ENCODE data around the gene METTL14. TPM values are rescaled to one million over a fixed set of nuclear protein-coding genes. Genes with fewer than 3 reads are reported as not detected.

The METTL14 gene
- polyA plus RNA-seq, 3 donors, result 6.6 to 19.2 (median 8.2) TPM

GRCh38 chr4:118751629-118752323, 66.6 kb downstream of the METTL14 start:
- Histone ChIP-seq H3K27ac (ENCODE audit: low read depth in 1 of 2, low read length in 2 of 2) (no peak overlapping the region), H3K79me2 (ENCODE audit: insufficient read depth, low read length) (no peaks in the 10 kb centered on the region), H3K9ac (ENCODE audit: insufficient read depth, low read length, poor library complexity, severe bottlenecking) (no peak overlapping the region), H3K4me3 (replicated peaks in 1 of 3; ENCODE audit: low read depth in 2 of 3, low read length in 3 of 3) (no peak overlapping the region), H2AFZ (ENCODE audit: insufficient read depth, low read depth, low read length, poor library complexity, severe bottlenecking) (no peak overlapping the region), H3K27me3 (ENCODE audit: control insufficient read depth in 2 of 2, insufficient read depth in 2 of 2, low read length in 2 of 2) (no peaks in the 10 kb centered on the region), H3K9me3 (replicated peaks in 1 of 2; ENCODE audit: control insufficient read depth in 1 of 2, insufficient read depth in 1 of 2, low read length in 2 of 2) (no peaks in the 10 kb centered on the region), H4K20me1 (ENCODE audit: insufficient read depth, low read length) (no peaks in the 10 kb centered on the region), H3K36me3 (replicated peaks in 1 of 2; ENCODE audit: control insufficient read depth in 1 of 2, insufficient read depth in 2 of 2, low read length in 2 of 2) (peaks cover 67 to 97% of the 10 kb centered on the region in 2 donors), H3K4me1 (ENCODE audit: control insufficient read depth in 1 of 2, insufficient read depth in 2 of 2, low read length in 2 of 2) (no peaks in the 10 kb centered on the region), H3K4me2 (replicated peaks; ENCODE audit: extremely low read depth, low read length, poor library complexity, severe bottlenecking) (no peak overlapping the region)
- H3K36me3 Mint-ChIP-seq, result peaks cover 63 to 72% of the 10 kb centered on the region in 2 donors
- H3K27me3 Mint-ChIP-seq (ENCODE audit: low read depth in 3 of 3), result no peaks in the 10 kb centered on the region
- no CpG with 5 or more reads among the region's 2 CpGs for WGBS (ENCODE audit: insufficient coverage)
- no peaks in the 10 kb centered on the region for H3K9me3 Mint-ChIP-seq
- H3K27ac Mint-ChIP-seq, result peak overlapping the region in 1 of 7 donors; percentile 32
- DNase-seq, result no peak
- no peak for TF ChIP-seq CTCF (IDR thresholded peaks at IDR 0.05)
- no peak overlapping the region for H3K4me3 Mint-ChIP-seq
- intact Hi-C loops (cut with micrococcal nuclease), result no loop called here
- H3K4me1 Mint-ChIP-seq, result no peaks in the 10 kb centered on the region

- no peak overlapping the region for H3K4me3 Mint-ChIP-seq
- H3K9me3 Mint-ChIP-seq, result no peaks in the 10 kb centered on the region
- no peaks in the 10 kb centered on the region for H3K79me2 ChIP-seq (ENCODE audit: insufficient read depth, low read length)
- H3K4me1 Mint-ChIP-seq, result no peaks in the 10 kb centered on the region
- H4K20me1 ChIP-seq (ENCODE audit: insufficient read depth, low read length), result no peaks in the 10 kb centered on the region
- no peak overlapping the region for H3K4me3 ChIP-seq (replicated peaks in 1 of 3; ENCODE audit: low read depth in 2 of 3, low read length in 3 of 3)
- no peak overlapping the region for H3K27ac ChIP-seq (ENCODE audit: low read depth in 1 of 2, low read length in 2 of 2)
- no peak overlapping the region for H3K9ac ChIP-seq (ENCODE audit: insufficient read depth, low read length, poor library complexity, severe bottlenecking)
- H2AFZ ChIP-seq (ENCODE audit: insufficient read depth, low read depth, low read length, poor library complexity, severe bottlenecking), result no peak overlapping the region
- TF ChIP-seq CTCF (IDR thresholded peaks at IDR 0.05), result no peak
- no peaks in the 10 kb centered on the region for H3K27me3 ChIP-seq (ENCODE audit: control insufficient read depth in 2 of 2, insufficient read depth in 2 of 2, low read length in 2 of 2)
- WGBS (ENCODE audit: insufficient coverage), result no CpG with 5 or more reads among the region's 2 CpGs
- H3K36me3 Mint-ChIP-seq, result peaks cover 68 to 73% of the 10 kb centered on the region in 2 donors
- no peaks in the 10 kb centered on the region for H3K9me3 ChIP-seq (replicated peaks in 1 of 2; ENCODE audit: control insufficient read depth in 1 of 2, insufficient read depth in 1 of 2, low read length in 2 of 2)
- intact Hi-C loops (cut with micrococcal nuclease), result no loop called here
- no peaks in the 10 kb centered on the region for H3K4me1 ChIP-seq (ENCODE audit: control insufficient read depth in 1 of 2, insufficient read depth in 2 of 2, low read length in 2 of 2)
- no peaks in the 10 kb centered on the region for H3K27me3 Mint-ChIP-seq (ENCODE audit: low read depth in 3 of 3)
- peaks cover 73 to 99% of the 10 kb centered on the region in 2 donors for H3K36me3 ChIP-seq (replicated peaks in 1 of 2; ENCODE audit: control insufficient read depth in 1 of 2, insufficient read depth in 2 of 2, low read length in 2 of 2)
- no peak for DNase-seq
- peak overlapping the region in 1 of 7 donors; percentile 18 for H3K27ac Mint-ChIP-seq
- H3K4me2 ChIP-seq (replicated peaks; ENCODE audit: extremely low read depth, low read length, poor library complexity, severe bottlenecking), result no peak overlapping the region
Measured at GRCh38 chr4:118752551-118752950, 67.4 kb downstream of the METTL14 start.
